DLD1 (cell line): ENCODE results near the gene PTGER4.
"Not testable (repeated sequence)": the region's sequence is repeated elsewhere in the genome, so short reads cannot be mapped to it uniquely, and the experiment has no call there.

Experiments used
- in situ Hi-C: cut with HindIII; loops from 2 replicates; pipeline ENCODE4 v1.10.0; 2017; ENCODE audit warnings: low sequenced_read_pairs

The PTGER4 gene

DNA sequence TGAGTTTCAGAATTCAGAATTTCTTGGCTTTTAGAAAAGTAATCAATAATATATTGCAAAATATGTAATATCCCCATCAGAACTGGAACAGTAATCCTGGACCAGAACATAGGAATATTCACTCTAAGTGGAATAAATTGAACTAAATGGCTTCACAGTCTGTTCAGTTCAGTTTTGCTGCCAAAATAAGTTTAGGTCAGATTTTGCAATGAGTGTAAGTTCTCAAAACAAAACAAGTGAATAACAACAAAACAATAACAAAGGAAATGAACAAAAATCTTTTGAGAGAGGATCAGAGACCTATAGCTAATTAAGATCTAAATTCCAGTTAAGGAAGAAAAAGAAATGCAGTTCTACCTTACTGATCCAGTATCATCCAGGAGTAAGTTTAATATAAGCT is 9.3 kb downstream of the PTGER4 start:
- in situ Hi-C loops, result no loop called here

DNA sequence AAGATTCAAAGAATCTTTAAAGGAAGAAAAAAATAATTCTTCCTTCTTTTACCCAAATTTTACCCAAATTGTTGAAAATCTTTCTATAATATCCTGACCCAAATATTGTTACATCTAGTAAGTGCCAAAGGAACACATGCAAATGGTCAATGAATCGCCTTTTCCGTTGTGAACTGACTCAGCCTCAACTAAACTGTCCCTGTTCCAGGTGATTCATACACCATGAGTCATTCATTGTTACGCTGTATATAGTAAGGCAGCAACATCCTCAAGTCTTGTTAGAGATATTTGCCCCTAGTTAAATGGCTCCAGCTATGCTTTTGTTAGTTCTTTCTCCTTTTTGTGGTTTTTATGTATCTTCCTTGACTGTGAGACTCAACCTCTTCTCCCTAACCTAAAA is 9.7 kb downstream of the PTGER4 start:
- in situ Hi-C loops, result no loop called here

DNA sequence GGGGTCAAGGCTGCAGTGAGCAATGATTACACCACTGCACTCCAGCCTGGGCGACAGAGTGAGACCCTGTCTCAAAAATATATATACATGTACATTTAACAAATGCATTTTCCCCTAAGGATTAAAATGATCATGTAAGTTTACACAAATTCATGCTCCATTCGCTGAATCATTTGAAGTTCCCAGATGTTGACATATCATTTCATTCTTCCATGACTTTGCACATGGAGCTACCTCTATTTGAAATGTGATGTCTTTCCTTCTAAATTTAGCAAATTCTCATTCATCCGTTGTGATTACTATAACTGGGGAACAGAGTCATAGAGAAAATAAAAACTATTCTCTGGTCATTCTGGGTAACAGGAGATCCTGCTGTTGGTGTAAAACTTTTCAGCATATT is 10.6 kb downstream of the PTGER4 start:
- in situ Hi-C loops, result no loop called here

DNA sequence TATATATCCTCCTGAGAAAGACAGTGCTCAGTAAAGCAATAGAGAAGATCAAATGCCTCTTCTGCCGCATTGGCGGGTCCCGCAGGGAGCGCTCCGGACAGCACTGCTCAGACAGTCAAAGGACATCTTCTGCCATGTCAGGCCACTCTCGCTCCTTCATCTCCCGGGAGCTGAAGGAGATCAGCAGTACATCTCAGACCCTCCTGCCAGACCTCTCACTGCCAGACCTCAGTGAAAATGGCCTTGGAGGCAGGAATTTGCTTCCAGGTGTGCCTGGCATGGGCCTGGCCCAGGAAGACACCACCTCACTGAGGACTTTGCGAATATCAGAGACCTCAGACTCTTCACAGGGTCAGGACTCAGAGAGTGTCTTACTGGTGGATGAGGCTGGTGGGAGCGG is 12.2 kb downstream of the PTGER4 start:
- in situ Hi-C loops, result no loop called here

DNA sequence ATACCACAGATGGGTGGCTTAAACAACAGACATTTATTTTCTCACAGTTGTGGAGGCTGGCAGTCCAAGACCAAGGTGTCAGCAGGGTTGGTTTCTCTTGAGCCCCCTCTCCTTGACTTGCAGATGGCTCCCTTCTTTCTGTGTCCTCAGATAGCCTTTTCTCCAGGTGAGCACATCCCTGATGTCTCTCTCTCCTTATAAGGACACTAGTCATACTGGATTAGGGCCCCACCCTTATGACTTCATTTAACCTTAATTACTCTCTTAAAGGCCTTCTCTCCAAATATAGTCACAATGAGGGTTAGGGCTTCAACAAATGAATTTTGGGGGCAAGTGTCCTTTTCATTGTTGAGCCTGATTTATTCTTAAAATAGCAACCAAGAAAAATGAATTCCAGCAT is 14.7 kb downstream of the PTGER4 start:
- in situ Hi-C loops, result no loop called here

DNA sequence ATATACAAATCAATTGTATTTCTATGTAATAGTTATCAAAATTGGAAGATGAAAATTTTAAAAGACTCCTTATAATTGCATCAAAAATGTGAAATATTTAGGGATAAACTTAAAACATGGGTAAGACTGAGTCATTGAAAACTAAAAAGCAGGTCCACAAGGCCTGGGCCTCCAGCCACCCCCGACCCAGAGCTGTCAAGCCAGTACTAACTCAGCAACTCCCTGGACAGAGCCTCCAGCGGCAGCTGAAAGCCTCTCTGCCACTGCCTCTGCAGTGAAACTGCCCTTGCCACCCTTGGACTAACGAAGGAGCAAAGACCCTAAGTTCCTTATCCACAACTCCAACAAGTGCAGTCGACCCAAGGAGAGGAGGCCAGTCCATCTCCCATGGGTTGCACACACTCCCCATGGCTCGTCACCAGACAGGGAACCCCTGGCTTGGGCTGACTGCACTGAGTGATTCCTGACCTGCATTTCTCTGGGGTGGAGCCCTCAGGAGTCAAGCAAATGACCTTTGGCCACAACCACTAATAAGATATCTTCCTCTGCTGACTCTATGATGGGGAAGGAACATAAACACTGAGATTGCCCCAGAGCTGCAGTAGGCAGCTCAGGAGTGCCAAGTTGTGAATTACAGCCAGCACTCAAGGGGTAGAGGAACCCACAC is 20.5 kb downstream of the PTGER4 start:
- in situ Hi-C loops, result no loop called here

DNA sequence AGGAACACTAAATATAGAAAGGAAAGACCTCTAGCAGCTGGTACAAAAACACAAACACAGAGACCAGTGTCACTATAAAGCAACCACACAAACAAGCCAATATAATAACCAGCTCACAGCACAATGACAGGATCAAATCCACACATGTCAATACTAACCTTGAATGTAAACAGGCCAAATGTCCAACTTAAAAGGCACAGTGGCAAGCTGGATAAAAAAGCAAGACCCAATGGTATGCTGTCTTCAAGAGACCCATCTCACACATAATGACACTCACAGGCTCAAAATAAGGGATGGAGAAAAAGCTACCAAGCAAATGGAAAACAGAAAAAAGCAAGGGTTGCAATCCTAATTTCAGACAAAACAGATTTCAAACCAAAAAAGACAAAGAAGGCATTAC is 22.3 kb downstream of the PTGER4 start:
- in situ Hi-C loops, result not testable (repeated sequence)

DNA sequence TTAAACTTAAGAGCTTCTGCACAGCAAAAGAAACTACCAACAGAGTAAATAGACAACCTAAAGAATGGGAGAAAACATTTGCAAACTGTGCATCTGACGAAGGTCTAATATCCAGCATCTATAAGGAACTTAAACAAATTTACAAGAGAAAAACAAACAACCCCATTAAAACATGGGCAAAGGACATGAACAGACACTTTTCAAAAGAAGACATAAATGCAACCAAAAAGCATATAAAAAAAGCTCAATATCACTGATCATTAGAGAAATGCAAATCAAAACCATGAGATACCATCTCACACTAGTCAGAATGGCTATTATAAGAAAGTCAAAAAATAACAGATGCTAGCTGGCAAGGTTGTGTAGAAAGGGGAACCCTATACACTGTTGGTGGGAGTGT is 25.8 kb downstream of the PTGER4 start:
- in situ Hi-C loops, result not testable (repeated sequence)

DNA sequence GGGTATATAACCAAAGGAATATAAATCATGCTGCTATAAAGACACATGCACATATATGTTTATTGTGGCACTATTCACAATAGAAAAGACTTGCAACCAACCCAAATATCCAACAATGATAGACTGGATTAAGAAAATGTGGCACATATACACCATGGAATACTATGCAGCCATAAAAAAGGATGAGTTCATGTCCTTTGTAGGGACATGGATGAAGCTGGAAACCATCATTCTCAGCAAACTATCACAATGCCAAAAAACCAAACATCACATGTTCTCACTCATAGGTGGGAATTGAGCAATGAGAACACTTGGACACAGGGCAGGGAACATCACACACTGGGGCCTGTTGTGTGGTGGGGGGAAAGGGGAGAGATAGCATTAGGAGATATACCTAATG is 30.9 kb downstream of the PTGER4 start:
- in situ Hi-C loops, result not testable (repeated sequence)

DNA sequence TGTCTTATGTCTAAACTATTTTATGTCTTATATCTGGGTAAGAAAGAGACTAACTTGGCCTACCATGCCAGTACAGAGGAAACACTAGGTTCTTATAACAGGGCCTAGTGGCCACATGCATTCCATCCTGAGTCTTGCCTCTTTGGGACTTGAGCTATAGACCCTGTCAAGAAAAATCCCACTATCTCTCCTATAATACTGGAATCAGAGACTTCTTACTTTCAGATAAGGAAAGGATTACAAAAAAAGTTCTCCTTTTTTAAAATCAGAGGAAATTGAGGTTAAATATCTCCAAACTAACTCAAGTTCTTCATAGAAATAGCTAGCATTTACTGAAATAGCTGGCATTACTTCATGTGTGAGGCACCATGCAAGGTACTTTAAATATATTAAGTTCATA is 34.3 kb downstream of the PTGER4 start:
- in situ Hi-C loops, result no loop called here

DNA sequence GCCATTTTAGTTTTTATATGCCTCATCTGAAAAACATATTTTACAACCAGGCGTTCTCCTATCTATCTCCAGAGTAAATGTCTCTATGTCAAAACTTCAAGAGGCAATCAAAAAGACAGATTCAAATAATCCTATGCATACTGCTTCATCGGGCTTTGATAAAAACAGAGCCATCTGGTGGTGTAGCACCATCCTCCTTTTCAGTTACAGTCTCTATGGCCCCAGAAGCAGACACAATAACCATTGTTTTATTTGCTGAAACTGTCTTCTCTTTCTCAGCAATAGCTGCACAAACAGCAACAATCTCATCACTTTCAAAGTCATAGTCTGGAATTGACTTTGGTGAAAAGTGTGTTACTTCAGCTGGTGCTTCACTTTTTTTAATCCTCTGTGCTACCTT is 36.3 kb downstream of the PTGER4 start:
- in situ Hi-C loops, result no loop called here

DNA sequence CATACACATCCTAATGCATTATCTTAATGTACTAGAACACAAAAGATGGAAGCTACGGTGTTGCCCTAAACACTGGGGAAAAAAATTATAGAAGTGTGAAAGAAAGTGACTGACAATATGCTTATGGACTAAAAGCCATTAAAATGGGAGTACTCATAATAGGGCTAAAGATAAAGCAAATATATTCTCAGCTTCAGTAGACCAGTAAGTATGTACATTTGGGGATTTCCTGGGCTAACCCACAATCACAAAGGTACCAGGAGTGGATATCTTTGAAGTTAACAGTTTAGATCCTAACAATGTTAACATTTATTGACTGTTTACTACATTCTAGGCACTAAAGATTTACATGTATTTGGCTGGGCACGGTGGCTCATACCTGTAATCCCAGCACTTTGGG is 36.9 kb downstream of the PTGER4 start:
- in situ Hi-C loops, result no loop called here

DNA sequence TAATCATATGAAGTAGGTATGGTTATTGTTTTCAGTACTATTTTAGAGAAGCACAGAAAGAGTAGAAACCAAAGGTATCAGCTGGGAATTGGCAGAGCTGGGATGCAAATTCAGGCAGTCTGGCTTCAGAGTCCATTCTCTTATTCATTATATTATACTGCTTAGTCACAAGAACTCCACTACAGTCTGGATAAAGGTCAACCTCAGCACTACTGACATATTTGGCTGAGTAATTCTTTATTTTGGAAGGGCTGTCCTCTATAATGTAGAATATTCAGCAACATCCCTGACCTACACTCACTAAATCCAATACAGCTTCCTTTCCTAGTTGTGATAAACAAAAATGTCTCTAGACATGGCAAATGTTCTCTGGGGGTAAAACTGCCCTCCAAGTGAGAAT is 37.6 kb downstream of the PTGER4 start:
- in situ Hi-C loops, result no loop called here

DNA sequence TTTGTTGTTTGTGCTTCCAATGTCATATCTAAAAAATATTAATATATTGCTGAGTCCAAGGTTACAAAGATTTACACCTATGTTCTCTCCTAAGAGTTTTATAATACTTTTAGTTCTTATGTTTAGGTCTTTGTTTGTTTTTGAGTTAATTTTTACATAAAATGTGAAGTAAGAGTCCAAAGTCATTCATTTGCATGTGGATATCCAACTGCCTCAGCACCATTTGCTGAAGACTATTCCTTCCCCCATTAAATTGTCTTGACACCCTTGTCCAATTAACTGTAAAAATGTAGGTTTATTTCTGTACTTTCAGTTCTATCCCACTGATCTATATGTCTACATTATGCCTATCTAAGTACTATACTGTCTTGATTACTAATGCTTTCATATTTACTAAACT is 40.4 kb downstream of the PTGER4 start:
- in situ Hi-C loops, result no loop called here

DNA sequence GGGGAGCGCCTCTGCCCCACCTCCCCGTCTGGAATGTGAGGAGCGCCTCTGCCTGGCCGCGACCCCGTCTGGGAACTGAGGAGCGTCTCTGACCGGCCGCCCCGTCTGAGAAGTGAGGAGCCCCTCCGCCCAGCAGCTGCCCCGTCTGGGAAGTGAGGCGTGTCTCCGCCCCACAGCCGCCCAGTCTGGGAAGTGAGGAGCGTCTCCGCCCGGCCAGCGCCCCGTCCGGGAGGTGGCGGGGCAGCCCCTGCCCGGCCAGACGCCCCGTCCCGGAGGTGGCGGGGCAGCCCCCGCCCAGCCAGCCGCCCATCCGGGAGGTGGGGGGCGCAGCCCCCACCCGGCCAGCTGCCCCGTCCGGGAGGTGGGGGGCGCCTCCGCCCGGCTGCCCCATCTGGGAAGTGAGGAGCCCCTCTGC is 42.8 kb downstream of the PTGER4 start:
- in situ Hi-C loops, result not testable (repeated sequence)

DNA sequence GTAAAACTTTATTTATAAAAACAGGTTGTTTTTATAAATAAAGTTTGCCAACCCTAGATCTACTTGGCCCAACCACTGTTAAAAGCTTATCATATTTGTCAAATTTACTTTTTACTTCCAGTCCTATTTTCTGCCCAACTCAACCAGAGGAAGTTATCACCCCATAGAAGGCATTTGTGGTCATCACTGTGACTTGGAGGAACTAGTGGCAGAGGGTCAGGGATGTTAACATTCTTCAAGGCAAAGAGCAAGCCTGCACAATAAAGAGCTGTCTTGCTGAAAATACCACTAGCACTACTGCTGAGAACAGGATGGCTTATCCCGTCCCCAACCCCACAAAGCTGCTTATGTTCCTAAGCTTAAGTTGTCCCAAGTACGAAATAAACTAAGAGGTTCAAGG is 53.7 kb downstream of the PTGER4 start:
- in situ Hi-C loops, result no loop called here

DNA sequence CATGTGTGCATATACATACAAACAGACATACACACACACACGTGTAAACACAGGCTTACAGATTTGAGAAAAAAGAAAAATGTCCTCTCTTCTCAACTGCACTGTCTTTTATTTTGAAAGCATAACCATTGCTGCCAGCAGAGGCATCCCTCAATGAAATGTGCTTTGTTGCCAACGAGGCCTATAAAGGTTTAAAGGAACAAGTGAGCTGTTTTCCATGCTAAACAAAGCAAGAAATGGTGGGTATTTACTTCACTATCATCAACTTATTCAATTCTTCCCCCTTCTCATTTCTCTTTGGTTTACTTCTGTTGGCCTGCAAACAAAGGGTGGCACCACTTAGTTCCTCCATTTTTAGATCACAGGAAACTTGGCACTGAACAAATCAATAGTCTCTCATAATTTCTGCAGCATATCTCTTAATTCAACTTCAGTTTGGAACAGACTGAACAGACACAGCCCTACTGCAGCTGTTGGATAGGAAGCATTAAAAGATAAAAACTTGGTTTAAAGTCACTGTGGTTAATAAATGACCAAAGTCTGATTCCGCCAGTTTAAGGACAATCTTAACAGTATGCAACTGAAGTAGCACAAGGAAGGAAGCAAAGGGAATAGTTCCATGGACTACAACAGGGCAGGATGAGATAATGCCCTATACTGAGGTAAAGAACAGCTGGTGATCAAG is 54.3 kb downstream of the PTGER4 start:
- in situ Hi-C loops, result no loop called here

DNA sequence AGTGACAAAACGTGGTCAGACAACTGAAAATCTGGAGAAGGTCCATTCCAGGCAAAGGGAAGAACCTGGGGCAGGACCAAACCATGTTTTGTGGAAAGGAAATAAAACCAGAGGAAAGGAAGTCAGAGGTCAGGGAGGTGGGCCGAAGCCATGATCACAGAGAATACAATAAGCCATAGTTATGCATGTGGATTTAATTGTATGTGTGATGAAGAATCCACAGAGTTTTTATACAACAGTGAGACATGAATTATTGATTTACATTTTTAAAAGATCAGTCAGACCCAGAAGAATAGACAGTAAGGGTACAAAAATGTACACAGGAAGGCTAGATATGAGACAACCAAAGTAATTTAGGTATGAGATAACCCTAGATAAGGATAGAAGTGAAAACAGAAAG is 55.3 kb downstream of the PTGER4 start:
- in situ Hi-C loops, result no loop called here

DNA sequence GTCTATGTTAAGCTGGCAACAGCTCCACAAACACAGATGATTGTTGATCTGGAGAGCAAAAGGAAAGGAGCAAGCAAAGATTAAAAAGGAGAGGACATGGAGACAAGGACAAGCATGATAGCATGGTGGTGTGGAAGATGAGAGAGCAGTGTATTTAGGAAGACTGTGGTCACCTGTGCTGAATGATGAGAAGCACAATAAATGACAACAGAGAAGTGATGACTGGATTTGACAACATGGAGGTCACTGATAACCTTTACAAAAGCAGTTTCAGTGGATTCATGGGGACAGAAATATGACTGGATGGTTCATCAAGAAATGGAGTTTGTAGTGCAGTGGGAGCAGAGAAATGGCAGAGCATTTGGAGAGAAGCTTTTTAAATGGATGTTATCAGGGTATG is 55.9 kb downstream of the PTGER4 start:
- in situ Hi-C loops, result no loop called here

DNA sequence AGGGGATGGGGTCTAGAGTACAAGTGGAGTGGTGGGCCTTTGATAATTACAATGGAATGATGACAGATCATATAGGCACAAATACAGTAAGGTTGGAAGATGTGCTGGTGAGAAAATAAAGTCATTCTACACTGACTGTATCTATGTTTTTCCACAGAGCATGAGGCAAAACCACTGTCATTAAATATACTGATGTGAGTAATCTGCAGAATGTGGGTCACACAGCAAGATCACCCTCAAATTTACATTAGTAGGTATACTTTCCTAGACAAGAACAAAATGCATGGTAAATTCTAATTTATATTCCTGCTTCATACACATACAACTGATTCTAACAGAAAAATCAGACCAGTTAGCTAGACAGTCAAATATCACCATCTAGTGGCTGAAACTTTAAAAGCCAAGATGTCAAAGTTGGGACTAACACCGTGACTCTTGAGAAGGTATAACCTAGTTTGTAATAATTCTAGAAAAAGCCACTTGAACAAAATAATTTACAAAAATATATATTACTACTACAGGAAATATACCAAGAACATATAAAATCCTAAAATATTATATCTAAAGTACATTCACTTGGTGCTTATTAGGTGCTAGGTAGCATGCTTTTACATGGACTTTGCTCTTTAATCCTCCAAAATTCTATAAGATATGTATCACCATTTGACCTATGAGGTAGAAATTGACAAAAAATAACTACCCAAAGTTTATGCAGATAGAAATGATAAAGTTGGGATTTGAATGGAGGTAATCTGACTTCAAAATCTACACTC is 56.6 kb downstream of the PTGER4 start:
- in situ Hi-C loops, result no loop called here

DNA sequence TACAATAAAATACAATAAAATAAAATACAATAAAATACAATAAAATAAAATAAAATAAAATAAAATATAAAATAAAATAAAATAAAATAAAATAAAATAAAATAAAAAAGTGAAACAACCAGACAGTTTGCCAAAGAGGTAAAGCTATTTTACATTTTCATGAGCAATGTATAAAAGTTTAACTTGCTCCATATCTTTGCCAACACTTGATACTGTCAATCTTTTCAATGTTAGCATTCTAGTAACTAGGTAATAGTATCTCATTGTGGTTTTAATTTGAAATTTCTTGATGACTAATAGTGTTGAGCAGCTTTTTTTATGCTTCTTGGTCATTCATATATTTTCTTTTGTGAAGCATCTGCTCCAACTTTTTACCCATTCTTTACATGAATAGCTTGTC is 58.8 kb downstream of the PTGER4 start:
- in situ Hi-C loops, result no loop called here
